ENCODE measurements around the gene XIRP1. TPM values are rescaled to one million over a fixed set of nuclear protein-coding genes. Genes with fewer than 3 reads are reported as not detected.
A peak's percentile ranks its signal among the peaks of the same experiment; 100 is the strongest.

Gene XIRP1
- total RNA-seq, 2 donors from 2014 or later = not detected

DNA sequence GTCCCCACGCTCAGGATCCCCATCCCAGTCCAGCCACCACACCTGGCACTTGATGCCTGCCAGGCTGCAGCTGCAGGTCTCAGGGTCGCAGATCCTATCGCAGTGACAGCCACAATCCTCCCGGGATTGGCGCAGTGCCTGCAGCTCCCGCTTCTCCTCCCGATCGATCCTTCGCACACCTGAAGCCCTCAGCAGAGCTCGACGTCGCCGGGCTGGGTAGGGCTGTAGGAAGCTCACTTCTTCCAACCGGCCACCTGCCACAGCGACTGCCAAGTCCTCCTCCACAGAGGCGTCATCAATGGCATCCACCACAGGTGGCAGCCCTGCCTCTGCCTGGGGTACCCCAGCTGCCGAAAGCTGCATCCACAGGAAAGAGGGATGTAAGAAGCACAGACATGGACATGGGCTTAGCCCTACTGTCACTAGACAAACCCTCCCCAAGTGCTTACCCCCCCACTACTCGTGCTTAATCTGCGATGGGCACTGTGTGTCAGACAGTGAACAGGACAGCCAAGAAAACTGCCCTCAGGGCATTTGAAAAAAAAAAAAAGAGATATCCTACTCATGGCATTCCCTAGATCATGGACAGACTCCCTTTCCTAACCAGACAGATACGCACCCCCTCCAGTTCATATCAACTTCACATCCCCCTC, 48.2 kb downstream of the XIRP1 start:
- Histone ChIP-seq H3K36me3 (peaks cover 33% of the 10 kb centered on the region), H3K9me3 (no peaks in the 10 kb centered on the region), H3K27me3 (no peaks in the 10 kb centered on the region), H3K27ac (no peak overlapping the region), H3K9ac (ENCODE audit: low read depth in 2 of 2, low read length in 2 of 2) (no peak overlapping the region), H3K4me1 (peaks cover 43% of the 10 kb centered on the region), H3K4me3 (no peak overlapping the region)
- TF ChIP-seq, protein P1, sequence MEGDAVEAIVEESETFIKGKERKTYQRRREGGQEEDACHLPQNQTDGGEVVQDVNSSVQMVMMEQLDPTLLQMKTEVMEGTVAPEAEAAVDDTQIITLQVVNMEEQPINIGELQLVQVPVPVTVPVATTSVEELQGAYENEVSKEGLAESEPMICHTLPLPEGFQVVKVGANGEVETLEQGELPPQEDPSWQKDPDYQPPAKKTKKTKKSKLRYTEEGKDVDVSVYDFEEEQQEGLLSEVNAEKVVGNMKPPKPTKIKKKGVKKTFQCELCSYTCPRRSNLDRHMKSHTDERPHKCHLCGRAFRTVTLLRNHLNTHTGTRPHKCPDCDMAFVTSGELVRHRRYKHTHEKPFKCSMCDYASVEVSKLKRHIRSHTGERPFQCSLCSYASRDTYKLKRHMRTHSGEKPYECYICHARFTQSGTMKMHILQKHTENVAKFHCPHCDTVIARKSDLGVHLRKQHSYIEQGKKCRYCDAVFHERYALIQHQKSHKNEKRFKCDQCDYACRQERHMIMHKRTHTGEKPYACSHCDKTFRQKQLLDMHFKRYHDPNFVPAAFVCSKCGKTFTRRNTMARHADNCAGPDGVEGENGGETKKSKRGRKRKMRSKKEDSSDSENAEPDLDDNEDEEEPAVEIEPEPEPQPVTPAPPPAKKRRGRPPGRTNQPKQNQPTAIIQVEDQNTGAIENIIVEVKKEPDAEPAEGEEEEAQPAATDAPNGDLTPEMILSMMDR (IDR thresholded peaks at IDR 0.05) = no peak
- DNase-seq = no peak
- intact Hi-C loops (cut with DNase I) = loop anchor here (5.0 kb wide), 1 partner anchor 33 kb away; no protein-coding TSS in a partner anchor

DNA sequence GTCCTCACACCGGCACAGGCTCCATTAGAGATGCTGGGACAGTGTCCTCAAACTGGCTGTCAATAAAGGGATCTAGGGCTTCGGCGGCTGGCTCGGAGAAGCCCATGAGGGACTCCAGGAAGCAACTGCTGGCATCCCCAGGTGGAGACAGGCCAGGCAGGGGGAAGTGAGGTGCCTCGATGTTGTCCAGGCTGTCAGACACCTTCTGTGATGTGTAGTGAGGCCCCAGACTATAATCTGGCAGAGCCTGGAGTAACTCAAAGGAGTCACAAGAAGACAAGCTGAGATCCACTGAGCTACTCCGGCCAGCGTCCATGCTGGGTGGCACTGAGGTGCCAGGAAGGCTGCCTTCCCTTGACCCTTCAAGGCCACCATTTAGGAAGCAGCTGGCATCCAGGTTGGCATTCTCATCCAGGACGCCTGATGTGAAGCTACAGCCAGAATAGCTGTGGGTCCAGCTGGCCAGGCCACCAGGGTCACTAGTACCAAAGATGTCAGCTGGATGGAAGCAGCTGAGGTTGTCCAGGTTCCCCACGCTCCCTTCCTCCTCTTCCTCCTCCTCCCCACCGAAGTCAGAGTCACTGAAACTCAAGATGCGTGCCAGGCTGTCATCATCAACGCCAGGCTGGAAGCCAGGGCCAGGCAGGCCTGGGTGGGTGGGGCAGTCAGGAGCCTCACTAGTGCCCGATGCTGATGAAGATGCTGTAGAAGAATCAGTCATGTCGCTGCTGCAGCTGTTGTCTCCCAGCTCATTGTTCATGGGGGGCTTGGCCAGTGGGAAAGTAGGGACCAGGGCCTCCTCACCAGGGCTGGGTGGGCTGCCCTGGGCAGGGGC, 49.1 kb downstream of the XIRP1 start:
- no peak for DNase-seq
- Histone ChIP-seq H3K27me3 (no peaks in the 10 kb centered on the region), H3K4me1 (peaks cover 42% of the 10 kb centered on the region), H3K9me3 (no peaks in the 10 kb centered on the region), H3K27ac (peak overlapping the region; percentile 72), H3K36me3 (peaks cover 33% of the 10 kb centered on the region), H3K4me3 (no peak overlapping the region), H3K9ac (ENCODE audit: low read depth in 2 of 2, low read length in 2 of 2) (no peak overlapping the region)
- intact Hi-C loops (cut with DNase I) = loop anchor here (5.0 kb wide), 1 partner anchor 34 kb away; no protein-coding TSS in a partner anchor
- TF ChIP-seq, protein P1 (IDR thresholded peaks at IDR 0.05) = no peak

DNA sequence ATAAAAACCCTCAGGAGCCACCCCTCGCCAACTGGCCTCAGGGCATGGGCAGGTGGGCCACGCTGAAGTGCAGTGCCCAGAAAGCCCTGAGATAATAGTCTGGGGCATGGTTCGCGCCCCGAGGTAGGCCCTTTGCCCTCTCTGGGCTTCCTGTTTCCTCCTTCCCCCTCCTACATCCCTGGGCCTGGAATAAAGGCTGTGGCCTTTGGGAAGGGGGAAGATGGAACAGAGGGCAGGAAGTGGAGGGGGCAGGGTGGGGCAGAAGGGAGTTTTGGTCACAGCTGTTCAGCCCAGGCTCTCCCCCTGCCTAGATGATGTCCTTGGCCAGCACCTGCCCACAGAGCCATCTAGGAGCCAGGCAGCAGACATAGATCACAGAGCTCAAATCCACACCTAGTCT, 50.3 kb downstream of the XIRP1 start:
- no peaks in the 10 kb centered on the region for H3K9me3 ChIP-seq
- peak overlapping the region; percentile 13 to 83 for H3K9ac ChIP-seq (ENCODE audit: low read depth in 2 of 2, low read length in 2 of 2)
- H3K36me3 ChIP-seq = peaks cover 33% of the 10 kb centered on the region
- H3K27me3 ChIP-seq = no peaks in the 10 kb centered on the region
- DNase-seq = peak; percentile 81
- no peak overlapping the region for H3K4me3 ChIP-seq
- intact Hi-C loops (cut with DNase I) = loop anchor here (5.0 kb wide), 1 partner anchor 35 kb away; no protein-coding TSS in a partner anchor
- TF ChIP-seq, protein P1 (IDR thresholded peaks at IDR 0.05) = no peak
- H3K27ac ChIP-seq = peak overlapping the region; percentile 72
- peaks cover 37% of the 10 kb centered on the region for H3K4me1 ChIP-seq

DNA sequence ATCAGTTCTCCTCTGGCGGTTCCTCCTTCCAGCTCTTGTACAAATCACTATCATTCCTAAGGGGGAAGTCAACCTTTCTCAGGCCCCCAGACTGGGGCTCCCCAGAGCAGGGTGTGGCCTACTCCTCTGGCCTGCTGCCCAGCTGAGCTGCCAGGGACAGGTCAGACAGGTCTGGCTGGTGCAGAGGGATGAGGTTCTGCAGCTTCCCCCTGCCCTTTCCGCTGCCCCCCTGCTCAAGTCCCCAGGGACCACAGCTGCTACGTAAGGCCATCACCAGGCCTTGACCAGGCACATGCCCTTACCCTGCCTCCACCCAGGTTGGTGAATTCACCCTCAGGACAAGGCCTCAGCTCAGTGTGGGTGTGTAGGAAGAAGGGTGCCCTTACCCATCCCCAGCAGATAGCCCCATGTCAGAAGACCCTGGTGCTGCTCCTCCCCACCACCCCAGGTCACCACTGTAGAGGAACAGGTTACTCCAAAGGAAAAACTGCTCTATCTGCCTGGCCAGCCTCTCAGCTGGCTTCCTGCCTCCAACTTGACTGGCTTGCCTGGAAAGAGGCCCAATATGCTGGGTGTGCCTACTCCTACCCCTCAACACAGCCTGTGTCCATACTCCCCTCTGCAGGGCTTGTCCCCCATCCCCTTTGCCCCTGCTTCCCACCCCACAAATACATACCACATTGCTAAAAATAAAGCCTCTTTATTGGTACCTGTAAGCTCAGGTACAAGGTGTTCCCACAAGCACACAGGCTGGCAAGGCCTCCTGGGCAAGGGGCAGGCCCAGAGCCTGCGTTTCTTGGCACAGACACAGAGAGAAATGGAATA, 51.0 kb downstream of the XIRP1 start:
- H3K9ac ChIP-seq (ENCODE audit: low read depth in 2 of 2, low read length in 2 of 2) = peak overlapping the region in 1 of 2 donors; percentile 83
- TF ChIP-seq, protein P1 (IDR thresholded peaks at IDR 0.05) = no peak
- peak; percentile 93 for DNase-seq
- intact Hi-C loops (cut with DNase I) = loop anchor here (5.0 kb wide), 1 partner anchor 36 kb away; no protein-coding TSS in a partner anchor
- H3K27me3 ChIP-seq = no peaks in the 10 kb centered on the region
- H3K4me1 ChIP-seq = peaks cover 31% of the 10 kb centered on the region
- H3K36me3 ChIP-seq = peaks cover 33% of the 10 kb centered on the region
- H3K27ac ChIP-seq = peak overlapping the region; percentile 72
- no peaks in the 10 kb centered on the region for H3K9me3 ChIP-seq
- no peak overlapping the region for H3K4me3 ChIP-seq

All from colonic mucosa (tissue), 4 donors.